HepG2 (cell line): Measurements from ENCODE around the gene MLST8. TPM values are rescaled to one million over a fixed set of nuclear protein-coding genes. Genes with fewer than 3 reads are reported as not detected.
A peak's percentile ranks its signal among the peaks of the same experiment; 100 is the strongest.

ENCODE experiments used
- AFF4 ChIP-seq: sonication (generic); formaldehyde crosslinking; IDR thresholded peaks from 2 replicates; pipeline ENCODE4 v1.4.0; 2020; ENCODE audit warnings: missing genetic modification reagents
- GMEB1 ChIP-seq: sonication (generic); formaldehyde crosslinking; IDR thresholded peaks from 2 replicates; pipeline ENCODE4 v1.5.1; 2020; ENCODE audit warnings: missing genetic modification reagents, mild to moderate bottlenecking, borderline replicate concordance
- HOXD1 ChIP-seq: sonication (generic); formaldehyde crosslinking; IDR thresholded peaks from 2 replicates; pipeline ENCODE4 v1.5.0; 2020; ENCODE audit warnings: missing genetic modification reagents
- KLF12 ChIP-seq: sonication (generic); formaldehyde crosslinking; IDR thresholded peaks from 2 replicates; pipeline ENCODE4 v1.4.0; 2020; ENCODE audit warnings: missing genetic modification reagents, borderline replicate concordance
- MAFF ChIP-seq: IDR thresholded peaks from 2 replicates; pipeline ENCODE4 v1.6.1; 2011; ENCODE audit warnings: low read depth, low read length, improper control_type of control experiment
- NONO ChIP-seq, 2 experiments: fragments of 450-650 bp in 1 of 2; sonication (generic) in 1 of 2; formaldehyde crosslinking in 1 of 2; IDR thresholded peaks in 1 of 2; conservative IDR thresholded peaks in 1 of 2; 2 replicates each; pipeline versions ENCODE4 v1.6.1 to v1.8.0; 2017 to 2022; ENCODE audit warnings: mild to moderate bottlenecking in 1 of 2, missing genetic modification reagents in 1 of 2, moderate library complexity in 1 of 2
- NR2F1 ChIP-seq, 2 experiments: fragments of 450-650 bp in 1 of 2; formaldehyde crosslinking in 1 of 2; IDR thresholded peaks; 2 replicates each; pipeline versions ENCODE4 v1.5.0 to v1.6.1; 2016 to 2020; ENCODE audit warnings: mild to moderate bottlenecking in 1 of 2, missing compliant biosample characterization in 1 of 2, missing genetic modification reagents in 1 of 2, moderate library complexity in 1 of 2
- NRL ChIP-seq: sonication (generic); formaldehyde crosslinking; IDR thresholded peaks from 2 replicates; pipeline ENCODE4 v1.5.0; 2020; ENCODE audit warnings: missing genetic modification reagents, mild to moderate bottlenecking, moderate library complexity, borderline replicate concordance
- PHF21A ChIP-seq: sonication (generic); formaldehyde crosslinking; IDR thresholded peaks from 2 replicates; pipeline ENCODE4 v1.5.0; 2020; ENCODE audit warnings: mild to moderate bottlenecking, missing genetic modification reagents
- PLSCR1 ChIP-seq: sonication (generic); formaldehyde crosslinking; IDR thresholded peaks from 2 replicates; pipeline ENCODE4 v1.5.0; 2020; ENCODE audit warnings: missing genetic modification reagents, mild to moderate bottlenecking, borderline replicate concordance
- SP4 ChIP-seq: sonication (generic); formaldehyde crosslinking; IDR thresholded peaks from 2 replicates; pipeline ENCODE4 v1.8.1; 2023; ENCODE audit warnings: mild to moderate bottlenecking, missing genetic modification reagents
- TBX2 ChIP-seq: sonication (generic); formaldehyde crosslinking; IDR thresholded peaks from 2 replicates; pipeline ENCODE4 v1.5.0; 2020; ENCODE audit warnings: missing genetic modification reagents, mild to moderate bottlenecking, borderline replicate concordance
- TCF7L2 ChIP-seq: IDR thresholded peaks from 2 replicates; pipeline ENCODE4 v1.6.1; 2011; ENCODE audit warnings: mild to moderate bottlenecking, low read depth, low read length, moderate library complexity
- TP53 ChIP-seq: sonication (generic); formaldehyde crosslinking; conservative IDR thresholded peaks from 2 replicates; pipeline ENCODE4 v1.4.0; 2020; ENCODE audit warnings: missing genetic modification reagents
- YEATS2 ChIP-seq: sonication (generic); formaldehyde crosslinking; IDR thresholded peaks from 2 replicates; pipeline ENCODE4 v1.4.0; 2020; ENCODE audit warnings: missing genetic modification reagents, borderline replicate concordance
- ZFP91 ChIP-seq: sonication (generic); formaldehyde crosslinking; IDR thresholded peaks from 2 replicates; pipeline ENCODE4 v1.9.0; 2022; ENCODE audit warnings: missing genetic modification reagents, mild to moderate bottlenecking, borderline replicate concordance
- ZNF335 ChIP-seq: sonication (generic); formaldehyde crosslinking; IDR thresholded peaks from 2 replicates; pipeline ENCODE4 v1.4.0; 2020; ENCODE audit warnings: missing genetic modification reagents
- ZNF577 ChIP-seq: sonication (generic); formaldehyde crosslinking; IDR thresholded peaks from 2 replicates; pipeline ENCODE4 v1.4.0; 2020; ENCODE audit warnings: mild to moderate bottlenecking, low read depth, missing genetic modification reagents, borderline replicate concordance
- ZNF703 ChIP-seq: sonication (generic); formaldehyde crosslinking; IDR thresholded peaks from 2 replicates; pipeline ENCODE4 v1.5.1; 2020; ENCODE audit warnings: missing genetic modification reagents, mild to moderate bottlenecking, moderate library complexity, borderline replicate concordance
- polyA plus RNA-seq, 8 experiments: library from polyadenylated mRNA; depleted of rRNA in 3 of 8; stranded (reverse) in 7 of 8; unstranded in 1 of 8; fragments of >200 nt; fragmentation: Illumina TruSeq in 4 of 8; extraction: Trizol in 4 of 8; gene quantifications; 2 replicates each; pipeline versions ENCODE4 v1.2.1 to v1.2.3, GENCODE V29; 2011 to 2016; ENCODE audit warnings: low read depth in 4 of 8, missing spikeins in 1 of 8, mixed read lengths in 1 of 8; ENCODE audit not compliant: insufficient read depth in 1 of 8
- total RNA-seq, 5 experiments: library from RNA; depleted of rRNA; stranded (reverse); fragments of >200 nt; fragmentation: Illumina TruSeq; extraction: Trizol; gene quantifications; 2 replicates each; pipeline ENCODE4 v1.2.3, GENCODE V29; 2016; ENCODE audit warnings: low read depth in 1 of 5

Gene MLST8
- total and polyA plus RNA-seq, 2 of the 13 experiments (the other 11 are each of a cell fraction or from before 2014, with no cell fraction given): 30.8 to 72.7 TPM

GRCh38 chr16:2157480-2158261, 47.6 kb upstream of the MLST8 start (continued):
- TF ChIP-seq ZFP91 (CRISPR knock-in tag) (peak; percentile 54), NRL (no peak), YEATS2 (CRISPR knock-in tag) (no peak; the same call in 1 of the 2 replicates), PHF21A (CRISPR knock-in tag) (peak; percentile 74), HOXD1 (CRISPR knock-in tag) (0 out of 2 replicates have a peak, but pooled peaks have one; percentile 64), TP53 (CRISPR knock-in tag) (no peak), MAFF (no peak), TCF7L2 (no peak), ZNF703 (no peak), AFF4 (CRISPR knock-in tag) (no peak), PLSCR1 (CRISPR knock-in tag) (no peak), SP4 (CRISPR knock-in tag) (peak; percentile 59; the same call in 1 of the 2 replicates), TBX2 (CRISPR knock-in tag) (peak; percentile 90), GMEB1 (CRISPR knock-in tag) (no peak), NR2F1 (CRISPR knock-in tag; IDR thresholded peaks at IDR 0.05) (peak; percentile 97 to 100), ZNF577 (no peak), KLF12 (CRISPR knock-in tag) (0 out of 2 replicates have a peak, but pooled peaks have one; percentile 54), ZNF335 (CRISPR knock-in tag) (no peak), NONO (IDR thresholded peaks at IDR 0.05) (no peak), NONO (CRISPR knock-in tag; conservative IDR thresholded peaks at IDR 0.05) (peak; percentile 93)
